Heart left ventricle (tissue), 13 donors: Measurements from ENCODE around the gene RHBDD2.
"Not testable (repeated sequence)": the region's sequence is repeated elsewhere in the genome, so short reads cannot be mapped to it uniquely, and the experiment has no call there.

Experiments used
- POLR2A ChIP-seq, 2 donors: fragments of 450-650 bp; IDR thresholded peaks; one replicate each; pipeline ENCODE4 v1.6.1; 2017; ENCODE audit warnings: antibody characterized with exemption in 2 of 2, mild to moderate bottlenecking in 2 of 2, moderate library complexity in 2 of 2
- TF ChIP-seq, protein P1 (sequence below), 12 donors: fragments of 200-600 bp; sonication (generic) in 4 of 12; IDR thresholded peaks; one replicate each; pipeline versions ENCODE4 v1.5.0 to v1.8.0; 2018 to 2022; ENCODE audit warnings: antibody characterized with exemption in 12 of 12, mild to moderate bottlenecking in 5 of 12
- donor health status: ischemic (EF 13 %, LVEDD 7.1; RV severe dilation, severe dysfunction).
- donor health status: DM: no; HTN: yes; CAD: no.
- donor health status: DM: no; HTN: no; CAD: no.
- donor health status: ischemic (EF 25% LVEDD 6.9; RV normal size, moderate dysfunction).
- donor health status: ischemic (EF 25% LVEDD 5.7; RV mildly dilated, moderate dysfunction).
- donor health status: ischemic (EF 35%, LVEDD 5.7; RV mildly dilated, moderate dysfunction).
- donor health status: nonischemic (EF 11% LVEDD 7.7; RV severe dilation, severe dysfunction).
- donor health status: DM: yes; HTN: yes; CAD: no.
- donor health status: PGD.
- donor health status: ischemic (EF 29% LVEDD 5.4; RV normal size, mild dysfunction).
- donor health status: nonischemic (EF 23%, LVEDD 6.1; RV moderate dilation, normal function).

DNA sequence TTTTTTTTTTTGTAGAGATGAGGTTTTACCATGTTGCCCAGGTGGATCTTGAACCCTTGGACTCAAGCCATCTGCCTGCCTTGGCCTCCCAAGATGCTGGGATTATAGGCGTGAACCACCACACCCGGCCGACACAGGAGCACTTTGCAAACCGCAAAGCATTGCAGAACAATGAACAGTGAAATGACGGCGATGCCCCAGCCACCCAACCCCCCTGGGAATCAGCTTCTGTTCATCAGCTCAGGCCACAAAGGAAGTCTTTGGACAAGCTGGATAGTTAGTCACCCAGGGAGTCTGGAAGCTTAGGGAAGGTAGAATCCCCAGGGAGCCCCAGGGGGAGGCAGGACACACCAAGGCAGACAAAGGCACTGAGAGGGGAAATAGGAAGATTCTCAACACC is 49.2 kb upstream of the RHBDD2 start:
- TF ChIP-seq POLR2A (IDR thresholded peaks at IDR 0.05), result not testable (repeated sequence)
- TF ChIP-seq, protein P1, sequence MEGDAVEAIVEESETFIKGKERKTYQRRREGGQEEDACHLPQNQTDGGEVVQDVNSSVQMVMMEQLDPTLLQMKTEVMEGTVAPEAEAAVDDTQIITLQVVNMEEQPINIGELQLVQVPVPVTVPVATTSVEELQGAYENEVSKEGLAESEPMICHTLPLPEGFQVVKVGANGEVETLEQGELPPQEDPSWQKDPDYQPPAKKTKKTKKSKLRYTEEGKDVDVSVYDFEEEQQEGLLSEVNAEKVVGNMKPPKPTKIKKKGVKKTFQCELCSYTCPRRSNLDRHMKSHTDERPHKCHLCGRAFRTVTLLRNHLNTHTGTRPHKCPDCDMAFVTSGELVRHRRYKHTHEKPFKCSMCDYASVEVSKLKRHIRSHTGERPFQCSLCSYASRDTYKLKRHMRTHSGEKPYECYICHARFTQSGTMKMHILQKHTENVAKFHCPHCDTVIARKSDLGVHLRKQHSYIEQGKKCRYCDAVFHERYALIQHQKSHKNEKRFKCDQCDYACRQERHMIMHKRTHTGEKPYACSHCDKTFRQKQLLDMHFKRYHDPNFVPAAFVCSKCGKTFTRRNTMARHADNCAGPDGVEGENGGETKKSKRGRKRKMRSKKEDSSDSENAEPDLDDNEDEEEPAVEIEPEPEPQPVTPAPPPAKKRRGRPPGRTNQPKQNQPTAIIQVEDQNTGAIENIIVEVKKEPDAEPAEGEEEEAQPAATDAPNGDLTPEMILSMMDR (IDR thresholded peaks at IDR 0.05), result not testable (repeated sequence)
